Muscle layer of colon (tissue), 2 donors: ENCODE measurements around the gene PHACTR3.

Source experiments
- H3K27ac ChIP-seq: one replicate; pipeline ENCODE4 v1.7.0; 2013; ENCODE audit warnings: low read depth, mild to moderate bottlenecking, low read length, moderate library complexity
- H3K27me3 ChIP-seq, 2 donors: one replicate each; pipeline ENCODE4 v1.7.0; 2013; ENCODE audit warnings: low read length in 2 of 2, mild to moderate bottlenecking in 2 of 2; ENCODE audit not compliant: insufficient read depth in 2 of 2, control insufficient read depth in 1 of 2
- H3K36me3 ChIP-seq: one replicate; pipeline ENCODE4 v1.7.0; 2013; ENCODE audit warnings: mild to moderate bottlenecking, low read length; ENCODE audit not compliant: insufficient read depth
- H3K4me1 ChIP-seq: one replicate; pipeline ENCODE4 v1.7.0; 2013; ENCODE audit warnings: mild to moderate bottlenecking, low read length; ENCODE audit not compliant: insufficient read depth
- H3K4me3 ChIP-seq, 2 donors: one replicate each; pipeline ENCODE4 v1.7.0; 2013; ENCODE audit warnings: low read length in 2 of 2, low read depth in 1 of 2, mild to moderate bottlenecking in 1 of 2, moderate library complexity in 1 of 2
- H3K9ac ChIP-seq: one replicate; pipeline ENCODE4 v1.7.0; 2013; ENCODE audit warnings: low read length
- H3K9me3 ChIP-seq: one replicate; pipeline ENCODE4 v1.7.0; 2013; ENCODE audit warnings: mild to moderate bottlenecking, low read length
- donor health status: abdominal sarcoma.
- donor health status: Adenocarcinoma of cecum.

The PHACTR3 gene

DNA sequence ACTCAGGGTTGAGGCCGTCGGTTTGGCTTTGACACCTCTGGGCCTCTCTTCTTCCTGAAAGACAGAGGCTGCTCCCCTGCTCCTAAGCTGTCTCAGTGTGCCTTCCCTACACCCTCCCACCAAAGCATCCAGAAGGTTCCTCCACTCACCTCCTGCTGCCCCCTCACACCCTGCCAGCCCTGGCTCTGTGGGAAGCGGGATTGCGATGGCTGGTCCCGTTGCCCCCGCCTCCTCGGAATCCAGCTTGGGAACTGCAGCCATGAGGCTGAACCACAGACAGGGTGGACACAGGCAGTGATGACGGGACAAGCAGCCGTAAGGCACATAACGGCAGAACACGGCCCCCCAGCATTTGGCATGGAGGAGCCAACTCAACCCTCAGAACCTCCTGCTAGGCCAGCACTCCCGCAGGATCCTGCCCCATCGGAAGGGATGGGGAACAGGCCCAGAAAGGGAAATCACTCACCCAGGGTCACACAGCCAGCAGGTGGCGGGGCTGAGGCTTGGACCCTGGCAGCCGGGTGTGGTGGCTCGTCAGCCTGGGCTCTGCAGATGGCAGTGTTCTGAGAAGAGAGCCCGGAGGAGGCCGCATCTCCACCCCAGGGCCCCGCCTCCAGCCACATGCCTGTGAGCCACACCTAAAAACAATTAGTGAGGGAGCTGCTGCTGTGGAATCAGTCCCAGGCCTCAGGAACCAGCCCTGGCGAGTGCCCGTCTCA lies 139.6 kb downstream of the PHACTR3 start:
- no peak overlapping the region for H3K9ac ChIP-seq
- H3K4me3 ChIP-seq, result no peak overlapping the region
- H3K27me3 ChIP-seq, result no peaks in the 10 kb centered on the region
- no peaks in the 10 kb centered on the region for H3K9me3 ChIP-seq
- H3K4me1 ChIP-seq, result no peaks in the 10 kb centered on the region
- H3K36me3 ChIP-seq, result no peaks in the 10 kb centered on the region
- H3K27ac ChIP-seq, result no peak overlapping the region

DNA sequence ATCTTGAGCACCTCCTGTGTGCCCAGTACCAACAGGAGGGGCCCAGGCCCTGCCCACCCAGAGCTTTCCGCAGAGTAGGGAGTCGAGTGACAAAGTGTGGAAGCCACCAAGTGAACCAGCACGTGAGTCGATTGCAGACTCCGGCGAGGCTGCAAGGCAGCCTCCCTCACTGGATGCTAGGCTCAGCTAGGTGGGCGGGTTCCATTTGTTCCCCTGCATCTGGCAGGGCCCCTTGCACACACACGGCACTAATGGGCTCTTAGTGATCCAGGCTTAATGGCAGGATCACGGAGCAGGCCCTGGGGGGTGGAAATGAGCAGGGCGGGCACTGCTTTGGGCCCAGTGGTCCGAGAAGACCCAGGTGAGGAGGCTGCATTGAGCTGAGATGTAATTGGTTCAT lies 140.4 kb downstream of the PHACTR3 start:
- Histone ChIP-seq H3K27me3 (no peaks in the 10 kb centered on the region), H3K9ac (no peak overlapping the region), H3K36me3 (no peaks in the 10 kb centered on the region), H3K4me1 (peaks cover 5% of the 10 kb centered on the region), H3K9me3 (no peaks in the 10 kb centered on the region), H3K4me3 (no peak overlapping the region), H3K27ac (no peak overlapping the region)

DNA sequence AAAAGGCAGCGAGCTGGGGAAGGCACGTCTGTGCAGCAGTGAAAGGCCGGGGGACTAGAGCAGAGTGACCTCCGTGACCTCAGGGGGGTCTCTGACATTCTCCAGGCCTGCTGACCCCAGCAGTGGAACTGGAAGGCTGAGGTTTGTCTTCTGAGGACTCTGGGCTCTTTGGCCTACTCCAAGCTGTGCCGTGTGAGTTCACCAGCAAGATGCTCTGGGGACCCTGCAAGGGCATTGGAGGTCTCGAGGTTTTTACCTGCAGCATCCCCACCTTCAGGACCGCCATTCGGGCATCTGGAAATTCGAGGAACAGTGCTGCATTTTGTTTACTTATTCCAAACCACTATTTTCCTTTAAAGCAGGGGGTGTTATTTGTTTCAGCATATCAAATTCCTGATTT lies 140.9 kb downstream of the PHACTR3 start:
- Histone ChIP-seq H3K27me3 (no peaks in the 10 kb centered on the region), H3K4me3 (no peak overlapping the region), H3K4me1 (peaks cover 10% of the 10 kb centered on the region), H3K9me3 (no peaks in the 10 kb centered on the region), H3K9ac (no peak overlapping the region), H3K36me3 (no peaks in the 10 kb centered on the region), H3K27ac (no peak overlapping the region)

DNA sequence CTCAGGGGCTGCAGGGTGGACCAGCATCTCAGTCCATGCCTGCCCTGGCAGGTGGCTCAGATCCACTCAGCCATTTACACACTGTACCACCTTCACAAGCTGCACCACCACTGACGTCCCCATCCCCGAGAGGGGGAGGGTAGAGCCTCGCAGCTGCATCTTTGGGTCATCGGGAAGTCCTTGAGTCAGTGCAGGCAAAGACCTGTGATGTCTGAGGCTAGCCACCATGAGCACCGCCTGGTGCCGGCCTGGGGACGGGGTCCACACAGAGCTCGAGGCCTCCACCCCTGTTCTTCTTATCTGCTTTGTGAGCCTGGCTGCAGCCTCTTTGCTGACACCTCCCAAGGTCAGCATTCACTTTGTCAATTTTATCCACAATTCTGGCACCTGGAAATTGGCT lies 141.4 kb downstream of the PHACTR3 start:
- Histone ChIP-seq H3K4me1 (peaks cover 10% of the 10 kb centered on the region), H3K27me3 (no peaks in the 10 kb centered on the region), H3K27ac (no peak overlapping the region), H3K36me3 (no peaks in the 10 kb centered on the region), H3K9ac (no peak overlapping the region), H3K9me3 (no peaks in the 10 kb centered on the region), H3K4me3 (no peak overlapping the region)

DNA sequence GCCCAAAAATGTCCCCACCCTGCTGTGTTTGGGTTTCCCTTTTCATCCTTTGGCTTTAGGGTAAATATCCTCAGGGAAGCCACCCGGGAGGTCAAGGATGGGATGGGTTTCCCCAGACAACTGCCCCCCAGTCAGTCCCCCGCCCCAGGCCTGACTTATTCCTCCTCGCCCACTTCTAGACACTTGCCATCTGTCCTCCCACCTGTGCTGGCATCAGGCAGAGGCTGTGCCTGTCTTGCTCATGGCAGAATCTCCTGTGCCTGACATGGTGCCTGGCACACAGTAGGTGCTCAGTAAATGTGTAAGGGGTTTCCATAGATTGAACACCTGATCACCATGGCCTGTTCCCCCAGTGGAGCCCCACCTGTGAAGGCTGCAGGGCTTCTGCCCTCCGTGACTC lies 141.8 kb downstream of the PHACTR3 start:
- Histone ChIP-seq H3K4me3 (no peak overlapping the region), H3K9me3 (no peaks in the 10 kb centered on the region), H3K27ac (no peak overlapping the region), H3K9ac (no peak overlapping the region), H3K36me3 (no peaks in the 10 kb centered on the region), H3K4me1 (peaks cover 10% of the 10 kb centered on the region), H3K27me3 (no peaks in the 10 kb centered on the region)

DNA sequence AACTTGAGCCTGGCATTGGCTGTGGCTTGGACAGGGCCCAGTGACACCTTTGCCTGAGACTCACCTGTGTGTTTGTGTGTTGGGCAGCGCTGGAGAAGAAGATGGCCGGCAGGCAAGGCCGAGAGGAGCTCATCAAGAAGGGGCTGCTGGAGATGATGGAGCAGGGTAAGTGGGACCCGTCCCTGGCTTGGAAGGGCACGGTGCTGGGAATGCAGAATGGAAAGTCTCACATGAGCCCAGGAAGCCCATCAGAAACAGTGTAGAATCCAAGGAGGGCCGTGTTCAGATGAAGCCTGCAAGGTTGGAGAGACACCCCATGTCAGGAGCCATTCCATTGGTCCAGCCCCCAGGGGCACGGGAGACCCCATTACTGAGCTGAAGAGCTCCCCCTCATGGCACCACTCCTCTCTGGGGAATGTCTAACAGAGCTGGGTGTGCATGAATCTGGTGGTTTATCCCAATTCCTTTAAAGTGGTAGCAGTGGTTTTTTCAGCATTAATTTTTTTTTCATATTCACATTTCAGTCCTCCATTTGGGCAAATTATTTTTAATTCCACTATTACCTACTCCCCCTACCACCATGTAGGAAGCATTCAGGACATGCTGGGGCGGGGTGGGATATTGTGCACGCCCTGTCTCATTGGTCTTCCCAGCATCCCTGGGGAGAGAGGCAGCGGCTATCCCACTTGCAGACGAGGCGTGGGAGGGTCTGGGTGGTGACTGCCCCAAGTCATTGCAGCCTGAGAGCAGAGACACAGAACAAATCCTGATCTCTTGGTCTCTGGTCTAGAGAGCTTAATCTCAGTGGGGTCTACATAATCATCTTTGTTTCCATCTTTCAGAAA lies 143.6 kb downstream of the PHACTR3 start:
- no peaks in the 10 kb centered on the region for H3K27me3 ChIP-seq
- H3K9ac ChIP-seq, result no peak overlapping the region
- H3K4me3 ChIP-seq, result no peak overlapping the region
- no peak overlapping the region for H3K27ac ChIP-seq
- no peaks in the 10 kb centered on the region for H3K9me3 ChIP-seq
- H3K4me1 ChIP-seq, result peaks cover 16% of the 10 kb centered on the region
- H3K36me3 ChIP-seq, result no peaks in the 10 kb centered on the region

DNA sequence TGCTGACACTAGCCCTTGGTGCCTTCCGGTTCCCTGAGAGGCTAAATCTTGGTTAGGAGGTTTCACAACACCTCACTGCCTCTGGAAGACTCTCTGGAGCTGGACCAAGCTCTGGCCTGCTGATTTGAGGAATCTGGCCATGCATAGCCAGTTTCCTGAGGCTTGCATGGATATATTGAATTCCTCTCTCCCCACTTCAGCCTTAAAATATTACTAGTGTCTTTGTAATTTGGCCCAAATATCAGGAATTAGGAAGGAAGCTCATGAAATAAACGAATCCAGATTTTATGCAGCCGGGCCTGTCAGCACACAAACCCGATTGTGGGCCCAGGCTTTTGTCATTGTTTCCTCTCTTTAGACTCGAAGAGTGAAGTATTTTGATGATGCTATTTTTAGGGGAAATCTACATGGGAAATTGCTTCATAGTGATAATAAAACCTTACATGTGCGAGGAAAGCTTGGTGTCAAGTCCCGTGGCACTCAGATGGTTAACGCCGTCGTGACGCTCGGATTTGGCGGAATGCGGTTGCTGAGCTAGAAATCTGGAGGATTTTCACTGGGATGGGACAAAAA lies 144.4 kb downstream of the PHACTR3 start:
- Histone ChIP-seq H3K9me3 (no peaks in the 10 kb centered on the region), H3K4me3 (no peak overlapping the region), H3K4me1 (peaks cover 18% of the 10 kb centered on the region), H3K9ac (no peak overlapping the region), H3K36me3 (no peaks in the 10 kb centered on the region), H3K27ac (no peak overlapping the region), H3K27me3 (peaks cover 0 to 4% of the 10 kb centered on the region in 2 donors)

DNA sequence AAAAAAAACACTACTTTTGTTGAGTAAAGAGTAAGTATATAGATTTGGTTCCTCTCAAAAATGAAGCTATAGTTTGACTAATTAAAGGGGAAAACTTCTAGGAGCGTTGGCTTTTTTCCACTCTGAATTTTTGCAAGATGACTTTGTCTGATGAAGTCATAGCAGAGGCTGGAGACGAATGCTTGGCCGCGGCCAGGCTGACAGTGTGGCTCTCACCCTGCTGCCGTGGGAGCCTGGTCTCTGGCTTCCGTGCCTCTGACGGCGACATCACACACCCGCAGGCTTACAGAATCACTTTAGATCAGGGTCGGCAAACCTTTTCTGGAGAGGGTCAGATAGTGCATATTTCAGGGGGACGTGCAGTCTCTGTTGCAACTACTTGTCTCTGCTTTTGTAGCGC lies 145.0 kb downstream of the PHACTR3 start:
- Histone ChIP-seq H3K27me3 (peaks cover 0 to 9% of the 10 kb centered on the region in 2 donors), H3K4me1 (peaks cover 18% of the 10 kb centered on the region), H3K9ac (no peak overlapping the region), H3K36me3 (no peaks in the 10 kb centered on the region), H3K27ac (no peak overlapping the region), H3K4me3 (no peak overlapping the region), H3K9me3 (no peaks in the 10 kb centered on the region)

DNA sequence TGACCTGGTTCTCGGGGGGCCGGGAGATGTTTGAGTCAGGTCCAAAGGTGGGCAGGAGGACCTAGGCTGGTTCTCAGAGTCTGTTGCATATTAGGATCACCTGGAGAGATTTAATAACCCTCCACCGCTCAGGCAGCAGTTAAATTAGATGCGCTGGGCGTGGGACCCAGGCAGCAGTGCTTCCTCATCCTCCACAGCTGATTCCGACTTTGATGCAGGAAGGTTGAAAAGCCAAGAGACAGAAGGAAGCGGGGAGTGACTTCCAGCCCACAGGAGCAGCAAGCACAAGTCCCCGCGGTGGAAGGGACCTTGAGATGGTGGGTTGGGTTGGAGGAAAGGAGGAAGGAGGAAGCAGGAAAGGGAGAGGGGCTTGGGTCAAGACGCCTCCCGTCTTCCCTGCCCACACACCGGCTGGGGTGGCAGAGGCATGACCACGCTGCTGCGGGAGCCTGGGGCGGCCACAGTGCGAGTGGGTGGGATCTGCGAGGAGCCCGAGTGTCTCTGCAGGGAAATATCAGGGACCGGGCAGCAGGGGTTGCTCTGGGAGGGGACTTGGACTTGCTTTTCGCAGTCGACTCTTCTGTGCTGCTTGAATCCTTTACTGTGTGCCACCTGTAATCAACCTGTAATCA lies 146.0 kb downstream of the PHACTR3 start:
- no peak overlapping the region for H3K9ac ChIP-seq
- no peaks in the 10 kb centered on the region for H3K36me3 ChIP-seq
- H3K4me3 ChIP-seq, result no peak overlapping the region
- peaks cover 0 to 10% of the 10 kb centered on the region in 2 donors for H3K27me3 ChIP-seq
- no peak overlapping the region for H3K27ac ChIP-seq
- H3K4me1 ChIP-seq, result peaks cover 18% of the 10 kb centered on the region
- no peaks in the 10 kb centered on the region for H3K9me3 ChIP-seq

DNA sequence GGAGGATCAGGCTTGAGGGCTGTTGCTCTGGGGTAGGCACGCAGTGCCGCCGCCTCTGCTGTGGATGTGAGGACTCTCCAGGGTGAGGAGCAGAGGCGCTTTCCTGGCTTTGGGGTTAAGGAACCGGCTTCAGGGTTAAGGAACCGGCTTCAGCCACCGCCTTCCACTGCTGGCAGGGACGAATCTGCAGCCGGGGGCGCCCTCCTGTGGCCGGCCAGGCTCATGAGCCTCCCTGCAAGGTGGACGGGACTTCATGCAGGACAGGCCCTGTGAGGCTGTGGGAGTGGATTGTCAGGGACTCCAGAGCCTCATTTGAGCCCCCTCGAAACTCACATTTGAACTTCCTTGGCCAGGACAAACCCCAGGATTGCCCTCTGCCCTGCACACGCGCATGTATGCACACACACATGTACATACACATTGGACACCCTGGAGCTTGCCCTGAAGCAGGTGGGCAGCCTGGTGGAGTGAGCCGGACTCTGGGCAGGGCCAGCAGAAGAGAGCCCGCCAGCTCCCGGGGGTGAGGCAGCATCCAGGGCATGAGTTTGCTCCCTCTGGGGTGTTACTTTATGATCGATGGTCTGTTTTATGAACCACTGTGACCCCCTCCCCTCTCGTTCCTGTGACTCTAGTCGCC lies 146.9 kb downstream of the PHACTR3 start:
- H3K27ac ChIP-seq, result no peak overlapping the region
- no peak overlapping the region for H3K9ac ChIP-seq
- H3K27me3 ChIP-seq, result peaks cover 0 to 15% of the 10 kb centered on the region in 2 donors

DNA sequence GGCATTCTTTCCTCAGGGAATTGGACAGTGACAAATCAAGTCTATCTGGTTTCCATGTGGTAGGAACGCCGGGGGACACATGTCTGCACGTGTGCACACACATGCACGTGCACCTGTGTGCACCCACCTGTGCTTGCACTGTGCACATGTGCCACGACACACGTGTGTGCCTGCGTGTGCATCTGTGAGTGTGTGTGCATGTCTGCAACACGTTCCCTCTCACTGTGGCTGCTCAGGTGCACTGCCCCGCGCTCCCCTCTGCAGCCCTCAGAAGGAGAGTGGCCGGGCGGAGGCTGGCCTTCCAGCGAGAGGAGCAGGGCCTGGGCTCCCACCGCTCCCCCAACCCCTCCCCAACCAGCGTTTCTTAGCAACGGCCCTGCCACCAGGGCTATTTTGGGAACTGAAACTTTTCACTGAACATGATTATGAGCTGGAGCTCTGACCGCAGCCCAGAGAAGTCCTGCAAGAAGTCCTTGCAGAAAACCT lies 147.8 kb downstream of the PHACTR3 start:
- H3K27me3 ChIP-seq, result peaks cover 0 to 15% of the 10 kb centered on the region in 2 donors
- no peak overlapping the region for H3K27ac ChIP-seq
- H3K9me3 ChIP-seq, result no peaks in the 10 kb centered on the region
- no peaks in the 10 kb centered on the region for H3K36me3 ChIP-seq
- H3K9ac ChIP-seq, result no peak overlapping the region
- H3K4me3 ChIP-seq, result no peak overlapping the region
- peaks cover 18% of the 10 kb centered on the region for H3K4me1 ChIP-seq

More for the DNA sequence above, 146.9 kb downstream of the PHACTR3 start:
- Histone ChIP-seq H3K9me3 (no peaks in the 10 kb centered on the region), H3K4me3 (no peak overlapping the region), H3K36me3 (no peaks in the 10 kb centered on the region), H3K4me1 (peaks cover 18% of the 10 kb centered on the region)
